BE2C (cell line): ENCODE data around the gene UNC45A.
A peak's percentile ranks its signal among the peaks of the same experiment; 100 is the strongest.
"Not testable (repeated sequence)": the region's sequence is repeated elsewhere in the genome, so short reads cannot be mapped to it uniquely, and the experiment has no call there.

Experiments
- DNase-seq: peaks from one replicate; pipeline ENCODE4 v3.0.0-alpha.2; 2020
- H3K27me3 ChIP-seq: fragments of 250-450 bp; sonication (Bioruptor Pico); 2 replicates; pipeline ENCODE4 v1.5.1; 2020; ENCODE audit warnings: mild to moderate bottlenecking
- H3K36me3 ChIP-seq: fragments of 250-450 bp; sonication (Bioruptor Pico); 2 replicates; pipeline ENCODE4 v1.5.1; 2020; ENCODE audit warnings: mild to moderate bottlenecking
- H3K4me1 ChIP-seq: fragments of 250-450 bp; sonication (Bioruptor Pico); 2 replicates; pipeline ENCODE4 v1.5.1; 2020
- H3K4me3 ChIP-seq: 2 replicates; pipeline ENCODE4 v1.5.1; 2011; ENCODE audit warnings: low read depth, low read length
- H3K9me3 ChIP-seq: fragments of 250-450 bp; sonication (Bioruptor Pico); 2 replicates; pipeline ENCODE4 v1.5.1; 2020
- CTCF ChIP-seq: IDR thresholded peaks from 2 replicates; pipeline ENCODE4 v1.5.1; 2012; ENCODE audit warnings: mild to moderate bottlenecking, low read depth, low read length

Gene UNC45A

GRCh38 chr15:90924375-90924774 is 10.7 kb upstream of the UNC45A start:
- H3K4me3 ChIP-seq = no peak overlapping the region
- no peaks in the 10 kb centered on the region for H3K4me1 ChIP-seq
- no peaks in the 10 kb centered on the region for H3K9me3 ChIP-seq
- no peaks in the 10 kb centered on the region; the same call in 1 of the 2 replicates for H3K36me3 ChIP-seq
- no peak for TF ChIP-seq CTCF
- no peak for DNase-seq
- H3K27me3 ChIP-seq = no peaks in the 10 kb centered on the region

GRCh38 chr15:90926766-90927165 is 8.3 kb upstream of the UNC45A start:
- not testable (repeated sequence) for H3K9me3 ChIP-seq, H3K27me3 ChIP-seq, H3K4me1 ChIP-seq, H3K4me3 ChIP-seq, H3K36me3 ChIP-seq, DNase-seq

GRCh38 chr15:90928106-90928505 is 7.0 kb upstream of the UNC45A start:
- H3K4me3 ChIP-seq, H3K4me1 ChIP-seq, H3K9me3 ChIP-seq, H3K36me3 ChIP-seq, DNase-seq, H3K27me3 ChIP-seq: not testable (repeated sequence)

- 0 out of 2 replicates have a peak, but pooled peaks cover 3% of the 10 kb centered on the region for H3K4me1 ChIP-seq
- TF ChIP-seq CTCF = no peak
- peak overlapping the region; percentile 79 for H3K4me3 ChIP-seq
- no peaks in the 10 kb centered on the region for H3K9me3 ChIP-seq
- H3K27me3 ChIP-seq = no peaks in the 10 kb centered on the region
- DNase-seq = no peak
- H3K36me3 ChIP-seq = no peaks in the 10 kb centered on the region
Measured at GRCh38 chr15:90929246-90930019, 5.7 kb upstream of the UNC45A start.

GRCh38 chr15:90930861-90931574 is 4.1 kb upstream of the UNC45A start:
- Histone ChIP-seq H3K4me3 (peak overlapping the region; percentile 95), H3K27me3 (no peaks in the 10 kb centered on the region), H3K36me3 (no peaks in the 10 kb centered on the region), H3K9me3 (no peaks in the 10 kb centered on the region), H3K4me1 (0 out of 2 replicates have a peak, but pooled peaks cover 3% of the 10 kb centered on the region)
- TF ChIP-seq CTCF = no peak
- DNase-seq = no peak

- no peak for DNase-seq
- H3K4me3 ChIP-seq = peak overlapping the region; percentile 95
- H3K9me3 ChIP-seq = no peaks in the 10 kb centered on the region
- H3K4me1 ChIP-seq = 0 out of 2 replicates have a peak, but pooled peaks cover 3% of the 10 kb centered on the region
- no peak for TF ChIP-seq CTCF
- H3K27me3 ChIP-seq = no peaks in the 10 kb centered on the region
- no peaks in the 10 kb centered on the region for H3K36me3 ChIP-seq
Measured at GRCh38 chr15:90931575-90931827, 3.6 kb upstream of the UNC45A start.
